ENCODE measurements around the gene EEFSEC.

EEFSEC gene

GRCh38 chr3:128275316-128276145 lies 122.2 kb downstream of the EEFSEC start:
- no peak for DNase-seq

- no peak for DNase-seq
These were observed 122.8 kb downstream of the EEFSEC start for GRCh38 chr3:128276146-128276435.

- no peak for DNase-seq
These were observed 123.4 kb downstream of the EEFSEC start for GRCh38 chr3:128276577-128277183.

- no peak for DNase-seq
These were observed 124.2 kb downstream of the EEFSEC start for GRCh38 chr3:128277378-128278069.

- no peak for DNase-seq
These were observed 124.8 kb downstream of the EEFSEC start for GRCh38 chr3:128278130-128278529.

- no peak for DNase-seq
These were observed 125.7 kb downstream of the EEFSEC start for GRCh38 chr3:128278761-128279600.

GRCh38 chr3:128279601-128279880 lies 126.3 kb downstream of the EEFSEC start:
- DNase-seq = no peak

- no peak for DNase-seq
These were observed 127.3 kb downstream of the EEFSEC start for GRCh38 chr3:128280481-128281052.

GRCh38 chr3:128281056-128281455 lies 127.8 kb downstream of the EEFSEC start:
- no peak for DNase-seq

- no peak for DNase-seq
These were observed 128.4 kb downstream of the EEFSEC start for GRCh38 chr3:128281461-128282367.

GRCh38 chr3:128282380-128283196 lies 129.3 kb downstream of the EEFSEC start:
- no peak for DNase-seq

- DNase-seq = no peak
These were observed 130.1 kb downstream of the EEFSEC start for GRCh38 chr3:128283421-128283820.

GRCh38 chr3:128285042-128285966 lies 132.0 kb downstream of the EEFSEC start:
- DNase-seq = no peak

GRCh38 chr3:128285967-128286321 lies 132.7 kb downstream of the EEFSEC start:
- no peak for DNase-seq

- no peak for DNase-seq
These were observed 133.4 kb downstream of the EEFSEC start for GRCh38 chr3:128286691-128287090.

- no peak for DNase-seq
These were observed 133.9 kb downstream of the EEFSEC start for GRCh38 chr3:128287216-128287615.

GRCh38 chr3:128289534-128289933 lies 136.3 kb downstream of the EEFSEC start:
- DNase-seq = no peak

- DNase-seq = no peak
These were observed 137.2 kb downstream of the EEFSEC start for GRCh38 chr3:128290484-128290883.

- no peak for DNase-seq
These were observed 140.6 kb downstream of the EEFSEC start for GRCh38 chr3:128293930-128294329.

GRCh38 chr3:128294999-128295468 lies 141.8 kb downstream of the EEFSEC start:
- peak; percentile 57 for DNase-seq
